IMR-90 (cell line): ENCODE data around the gene STAM2. TPM values are rescaled to one million over a fixed set of nuclear protein-coding genes. Genes with fewer than 3 reads are reported as not detected.

Source experiments
- ATAC-seq: fragments of 200-7000 bp; cut with Tn5 transposase; 2 replicates; pipeline ENCODE4 v1.9.1; 2020; ENCODE audit warnings: low read depth, mild to moderate bottlenecking, moderate library complexity
- BruUV-seq: library from RNA; stranded (reverse); fragments of 400-500 nt; replicated peaks from 2 replicates; lab custom pipeline; 2021; lab: Mats Ljungman, UMichigan
- CTCF ChIA-PET: fragments of 300-600 bp; formaldehyde crosslinking; extraction: SDS; loops from one replicate; lab custom pipeline; 2021; ENCODE audit warnings: antibody characterized with exemption; lab: Yijun Ruan, JAX
- POLR2A ChIA-PET: fragments of 300-600 bp; sonication (Branson Sonifier 250); formaldehyde crosslinking; loops from one replicate; lab custom pipeline; 2022; ENCODE audit warnings: antibody characterized with exemption; ENCODE audit not compliant: unreplicated experiment; lab: Charles Lee
- DNase-seq: peaks from one replicate; pipeline ENCODE4 v3.0.0; 2013
- H2AFZ ChIP-seq: replicated peaks from 2 replicates; pipeline ENCODE3; 2013; ENCODE audit warnings: low read length, mild to moderate bottlenecking; ENCODE audit not compliant: poor library complexity
- H2AK5ac ChIP-seq: 2 replicates; pipeline ENCODE4 v1.6.1; 2013; ENCODE audit warnings: low read depth, low read length, inconsistent platforms
- H2AK9ac ChIP-seq: replicated peaks from 2 replicates; pipeline ENCODE3; 2013; ENCODE audit warnings: mild to moderate bottlenecking, low read depth, low read length, moderate library complexity; ENCODE audit not compliant: poor library complexity
- H2BK120ac ChIP-seq: 2 replicates; pipeline ENCODE4 v1.6.1; 2013; ENCODE audit warnings: low read depth, low read length, inconsistent platforms
- H2BK15ac ChIP-seq: 3 replicates; pipeline ENCODE4 v1.6.1; 2013; ENCODE audit warnings: low read depth, low read length, inconsistent platforms
- H2BK20ac ChIP-seq: 2 replicates; pipeline ENCODE4 v1.6.1; 2013; ENCODE audit warnings: low read depth, mild to moderate bottlenecking, inconsistent platforms, low read length, moderate library complexity
- H2BK5ac ChIP-seq: 2 replicates; pipeline ENCODE4 v1.6.1; 2013; ENCODE audit warnings: mild to moderate bottlenecking, low read depth, low read length, inconsistent platforms; ENCODE audit not compliant: poor library complexity, severe bottlenecking
- H3K14ac ChIP-seq: replicated peaks from 2 replicates; pipeline ENCODE4 v1.6.1; 2013; ENCODE audit warnings: low read depth, low read length, inconsistent platforms
- H3K18ac ChIP-seq: 2 replicates; pipeline ENCODE4 v1.6.1; 2013; ENCODE audit warnings: low read depth, low read length, control low read depth
- H3K23ac ChIP-seq: 2 replicates; pipeline ENCODE4 v1.6.1; 2013; ENCODE audit warnings: low read depth, low read length, inconsistent platforms
- H3K27ac ChIP-seq: 2 replicates; pipeline ENCODE4 v1.5.1; 2013; ENCODE audit warnings: mild to moderate bottlenecking, control low read depth, low read length; ENCODE audit not compliant: insufficient read depth
- H3K27me3 ChIP-seq: 2 replicates; pipeline ENCODE4 v1.6.1; 2013; ENCODE audit warnings: low read length; ENCODE audit not compliant: control insufficient read depth, insufficient read depth
- H3K36me3 ChIP-seq: 2 replicates; pipeline ENCODE4 v1.6.1; 2013; ENCODE audit warnings: low read length, mixed read lengths; ENCODE audit not compliant: control insufficient read depth, insufficient read depth
- H3K4ac ChIP-seq: 2 replicates; pipeline ENCODE4 v1.6.1; 2013; ENCODE audit warnings: low read depth, low read length, inconsistent platforms
- H3K4me1 ChIP-seq: 2 replicates; pipeline ENCODE4 v1.6.1; 2013; ENCODE audit warnings: low read length, mixed read lengths; ENCODE audit not compliant: control insufficient read depth, insufficient read depth
- H3K4me2 ChIP-seq: 2 replicates; pipeline ENCODE4 v1.6.1; 2013; ENCODE audit warnings: low read depth, mild to moderate bottlenecking, control low read depth, low read length, moderate library complexity
- H3K4me3 ChIP-seq: 2 replicates; pipeline ENCODE4 v1.5.1; 2013; ENCODE audit warnings: low read depth, mild to moderate bottlenecking, control low read depth, low read length, moderate library complexity; ENCODE audit not compliant: insufficient read depth
- H3K56ac ChIP-seq: 2 replicates; pipeline ENCODE4 v1.6.1; 2013; ENCODE audit warnings: low read length, inconsistent platforms; ENCODE audit not compliant: insufficient read depth; ENCODE audit errors: extremely low read depth
- H3K79me1 ChIP-seq, 2 experiments: 2 replicates each; pipeline ENCODE4 v1.6.1; 2013; ENCODE audit warnings: low read length in 2 of 2, inconsistent platforms in 1 of 2, low read depth in 1 of 2
- H3K9ac ChIP-seq: 2 replicates; pipeline ENCODE4 v1.6.1; 2013; ENCODE audit warnings: low read depth, low read length, control low read depth
- H3K9me1 ChIP-seq: 2 replicates; pipeline ENCODE4 v1.6.1; 2013; ENCODE audit warnings: low read length, inconsistent platforms; ENCODE audit not compliant: insufficient read depth
- H3K9me3 ChIP-seq: 2 replicates; pipeline ENCODE4 v1.6.1; 2013; ENCODE audit warnings: low read length; ENCODE audit not compliant: control insufficient read depth, insufficient read depth
- H4K20me1 ChIP-seq: 2 replicates; pipeline ENCODE4 v1.6.1; 2013; ENCODE audit warnings: low read length, inconsistent platforms; ENCODE audit not compliant: insufficient read depth
- H4K5ac ChIP-seq: 2 replicates; pipeline ENCODE4 v1.6.1; 2013; ENCODE audit warnings: mild to moderate bottlenecking, low read depth, low read length, control low read depth
- H4K8ac ChIP-seq, 2 experiments: 2 replicates each; pipeline ENCODE4 v1.6.1; 2013; ENCODE audit warnings: low read depth in 2 of 2, low read length in 2 of 2, control low read depth in 1 of 2, inconsistent platforms in 1 of 2
- H4K91ac ChIP-seq: 2 replicates; pipeline ENCODE4 v1.6.1; 2013; ENCODE audit warnings: low read depth, low read length, inconsistent platforms; ENCODE audit not compliant: insufficient read depth
- BHLHE40 ChIP-seq: fragments of 150-350 bp; IDR thresholded peaks from 2 replicates; pipeline ENCODE4 v1.6.1; 2016; ENCODE audit warnings: mild to moderate bottlenecking, low read depth, low read length
- CEBPB ChIP-seq: IDR thresholded peaks from 2 replicates; pipeline ENCODE4 v1.6.1; 2012; ENCODE audit warnings: low read depth, low read length, improper control_type of control experiment
- MAFK ChIP-seq: IDR thresholded peaks from 2 replicates; pipeline ENCODE4 v1.6.1; 2012; ENCODE audit warnings: low read depth, low read length, improper control_type of control experiment
- MAZ ChIP-seq: IDR thresholded peaks from 2 replicates; pipeline ENCODE4 v1.6.1; 2012; ENCODE audit warnings: low read depth, mild to moderate bottlenecking, low read length, improper control_type of control experiment, moderate library complexity, borderline replicate concordance
- POLR2A ChIP-seq: IDR thresholded peaks from 2 replicates; pipeline ENCODE4 v1.6.1; 2012; ENCODE audit warnings: mild to moderate bottlenecking, low read depth, low read length
- RAD21 ChIP-seq: IDR thresholded peaks from 2 replicates; pipeline ENCODE4 v1.6.1; 2012; ENCODE audit warnings: low read length, improper control_type of control experiment
- WGBS, 2 experiments: methylation state at CpG; one replicate each; pipeline versions ENCODE4 v1.1.5 to v1.1.7; 2013; ENCODE audit warnings: missing lambda C conversion rate in 2 of 2; ENCODE audit not compliant: insufficient read length in 1 of 2; ENCODE audit errors: extremely low coverage in 2 of 2; 5-methylcytosine and 5-hydroxymethylcytosine counted together
- dilution Hi-C: fragments of 300-500 bp; cut with HindIII; formaldehyde crosslinking; loops from one replicate; pipeline ENCODE4 v1.14.3; 2018; ENCODE audit warnings: low sequenced_read_pairs; ENCODE audit not compliant: unreplicated experiment
- in situ Hi-C: fragments of 300-500 bp; cut with MboI; formaldehyde crosslinking; loops from 3 replicates; pipeline ENCODE4 v1.14.3; 2019; ENCODE audit warnings: low sequenced_read_pairs, inconsistent platforms, mixed read lengths
- intact Hi-C: fragments of 100-400 bp; cut with micrococcal nuclease; formaldehyde crosslinking; loops from 2 replicates; pipeline ENCODE4 v1.10.0; 2022
- polyA plus RNA-seq, 3 experiments: library from polyadenylated mRNA; depleted of rRNA; stranded (reverse); fragments of >200 nt; gene quantifications; 2 replicates each; pipeline ENCODE4 v1.2.3, GENCODE V29; 2012; ENCODE audit warnings: low replicate concordance in 1 of 3
- total RNA-seq: library from RNA; depleted of rRNA; stranded (reverse); fragments of >200 nt; gene quantifications from 2 replicates; pipeline ENCODE4 v1.2.3, GENCODE V29; 2012
- TF ChIP-seq, protein P1 (sequence below): fragments of 150-350 bp; IDR thresholded peaks from 2 replicates; pipeline ENCODE4 v1.6.1; 2017; ENCODE audit warnings: mild to moderate bottlenecking, antibody characterized with exemption, low read length, low read depth

The STAM2 gene
- total and polyA plus RNA-seq, 2 of the 4 experiments (the other 2 are of a cell fraction), result 12.5 to 29.2 TPM

DNA sequence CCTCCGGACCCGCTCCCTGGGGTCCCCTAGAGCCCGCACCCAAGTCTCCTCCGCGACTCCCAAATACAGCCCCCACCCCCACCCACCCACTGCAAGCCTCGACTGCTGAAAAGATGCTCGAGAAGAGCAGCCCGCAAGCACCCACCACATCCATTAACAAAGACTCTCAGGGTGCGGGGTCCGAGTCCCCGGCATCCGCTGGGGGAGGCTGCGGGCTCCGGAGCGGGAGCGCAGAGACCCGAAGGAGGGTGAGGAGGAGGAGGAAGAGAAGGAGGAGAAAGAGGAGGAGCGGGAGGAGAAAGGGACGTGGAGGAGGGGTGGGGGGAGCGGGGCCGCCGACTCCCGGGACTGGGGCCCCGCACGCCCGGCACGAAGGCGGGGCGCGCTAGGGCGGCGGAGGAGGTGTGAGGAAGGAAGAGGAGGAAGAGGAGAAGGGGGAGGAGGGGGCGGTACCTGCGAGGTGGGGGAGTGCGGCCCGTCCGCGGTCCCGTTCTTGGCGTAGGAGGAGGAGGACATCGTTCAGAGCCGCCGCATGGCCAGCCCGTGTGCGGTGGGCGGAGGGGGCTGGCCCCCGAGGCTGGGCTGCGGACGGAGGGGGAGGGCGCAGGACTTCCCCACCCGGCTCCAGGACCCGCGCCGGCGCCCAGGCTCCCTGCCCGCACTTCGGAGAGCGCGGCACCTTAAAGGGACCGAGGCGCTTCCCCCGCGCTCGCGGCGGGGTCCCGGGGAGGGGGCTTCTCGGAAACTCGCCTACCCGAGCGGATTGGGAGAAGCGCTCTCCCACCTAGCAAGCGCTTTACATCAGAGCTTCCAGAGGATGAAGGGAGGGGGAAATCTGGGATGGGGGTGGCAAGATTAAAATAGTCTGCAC, 76.8 kb downstream of the STAM2 start, which contains the start of gene CACNB4:
Gene CACNB4, minus strand, starts transcription at position 549 of the 871 bp plus-strand sequence.
- no peak for TF ChIP-seq MAZ
- TF ChIP-seq, protein P1, sequence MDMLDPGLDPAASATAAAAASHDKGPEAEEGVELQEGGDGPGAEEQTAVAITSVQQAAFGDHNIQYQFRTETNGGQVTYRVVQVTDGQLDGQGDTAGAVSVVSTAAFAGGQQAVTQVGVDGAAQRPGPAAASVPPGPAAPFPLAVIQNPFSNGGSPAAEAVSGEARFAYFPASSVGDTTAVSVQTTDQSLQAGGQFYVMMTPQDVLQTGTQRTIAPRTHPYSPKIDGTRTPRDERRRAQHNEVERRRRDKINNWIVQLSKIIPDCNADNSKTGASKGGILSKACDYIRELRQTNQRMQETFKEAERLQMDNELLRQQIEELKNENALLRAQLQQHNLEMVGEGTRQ, result no peak
- TF ChIP-seq MAFK, result no peak
- no peak for TF ChIP-seq CEBPB
- no peak for TF ChIP-seq BHLHE40
- TF ChIP-seq RAD21, result no peak
- TF ChIP-seq POLR2A, result no peak
- peak within 1 kb of the TSS; percentile 37 for H3K4me3 ChIP-seq
- peak within 1 kb of the TSS; percentile 93 for H3K4me2 ChIP-seq
- H3K27ac ChIP-seq, result no peak within 1 kb of the TSS
- no peak within 1 kb of the TSS for H2AK5ac ChIP-seq
- in situ Hi-C loops, result no loop called here
- H3K79me1 ChIP-seq, result no peaks in the 10 kb centered on the region
- no peaks in the 10 kb centered on the region for H3K36me3 ChIP-seq
- H4K8ac ChIP-seq, result no peak within 1 kb of the TSS
- H3K9ac ChIP-seq, result no peak within 1 kb of the TSS
- peaks cover 53% of the 10 kb centered on the region for H3K27me3 ChIP-seq
- H4K20me1 ChIP-seq, result no peaks in the 10 kb centered on the region
- CTCF ChIA-PET, result interaction anchor here (0.9 kb wide), 1 partner anchor 73 kb away, joined by 3 read pairs; no protein-coding TSS in a partner anchor
- WGBS, 2 experiments, result 1% methylated on average over 18 of the region's 73 CpGs; no CpG with 5 or more reads in 1 of the 2 experiments
- no peak within 1 kb of the TSS for H3K56ac ChIP-seq
- no peak within 1 kb of the TSS for H3K4ac ChIP-seq
- H3K9me3 ChIP-seq, result no peaks in the 10 kb centered on the region
- no peak within 1 kb of the TSS for H4K91ac ChIP-seq
- no peaks in the 10 kb centered on the region for H3K9me1 ChIP-seq
- dilution Hi-C loops, result no loop called here
- DNase-seq (no peak), ATAC-seq (peak; percentile 42)
- no peak within 1 kb of the TSS for H2BK120ac ChIP-seq
- H2AFZ ChIP-seq, result peak within 1 kb of the TSS; percentile 87
- H2BK5ac ChIP-seq, result no peak within 1 kb of the TSS
- peaks cover 3% of the 10 kb centered on the region; the same call in 1 of the 2 replicates for H3K4me1 ChIP-seq
- no TSS peak for BruUV-seq
- H3K14ac ChIP-seq, result no peak within 1 kb of the TSS
- no peak within 1 kb of the TSS for H3K18ac ChIP-seq
- POLR2A ChIA-PET, result no interaction called here
- no peak within 1 kb of the TSS for H2BK15ac ChIP-seq
- intact Hi-C loops, result no loop called here
- peak within 1 kb of the TSS; percentile 60 for H3K23ac ChIP-seq
- no peak within 1 kb of the TSS for H4K5ac ChIP-seq
- H2BK20ac ChIP-seq, result no peak within 1 kb of the TSS
- no peak within 1 kb of the TSS for H2AK9ac ChIP-seq
